ENCODE results near the gene MMP23B. TPM values are rescaled to one million over a fixed set of nuclear protein-coding genes. Genes with fewer than 3 reads are reported as not detected.
"Not testable (repeated sequence)": the region's sequence is repeated elsewhere in the genome, so short reads cannot be mapped to it uniquely, and the experiment has no call there.

MMP23B gene
- total RNA-seq, 4 donors from 2014 or later, result 10.0 to 97.3 (median 43.7) TPM

DNA sequence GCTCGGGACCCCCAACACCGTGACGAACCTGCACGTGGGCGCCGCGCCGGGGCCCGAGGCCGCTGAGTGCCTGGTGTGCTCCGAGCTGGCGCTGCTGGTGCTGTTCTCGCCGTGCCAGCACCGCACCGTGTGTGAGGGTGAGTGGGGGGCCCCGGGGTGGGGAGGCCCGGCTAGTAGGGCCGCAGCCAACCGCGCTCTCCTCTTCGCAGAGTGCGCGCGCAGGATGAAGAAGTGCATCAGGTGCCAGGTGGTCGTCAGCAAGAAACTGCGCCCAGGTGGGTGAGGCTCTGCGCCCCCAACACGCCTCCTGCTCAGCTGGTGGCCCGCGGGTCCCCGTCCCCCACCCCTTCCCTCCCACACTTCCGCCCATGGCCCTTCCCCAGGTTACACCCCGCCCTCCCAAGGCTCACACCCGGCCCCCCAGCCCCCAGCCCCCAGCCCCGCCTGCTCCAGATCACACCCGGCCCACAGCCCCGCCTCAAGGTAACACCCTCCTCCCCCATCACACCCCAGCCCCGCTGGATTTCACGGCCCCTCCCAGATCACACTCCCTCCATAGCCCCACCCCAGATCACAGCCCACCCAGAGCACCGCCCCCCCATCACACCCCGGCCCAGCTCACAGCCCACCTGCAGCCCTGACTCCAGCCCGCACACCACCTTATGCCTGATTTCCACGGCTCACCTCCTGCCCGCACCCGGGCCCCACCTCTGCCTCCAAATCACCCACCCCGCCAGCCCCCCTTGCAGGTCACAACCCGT, 2.4 kb upstream of the MMP23B start:
- H3K27me3 ChIP-seq, result peaks cover 0 to 15% of the 10 kb centered on the region in 2 donors
- no peaks in the 10 kb centered on the region for H3K36me3 ChIP-seq
- TF ChIP-seq, protein P1, sequence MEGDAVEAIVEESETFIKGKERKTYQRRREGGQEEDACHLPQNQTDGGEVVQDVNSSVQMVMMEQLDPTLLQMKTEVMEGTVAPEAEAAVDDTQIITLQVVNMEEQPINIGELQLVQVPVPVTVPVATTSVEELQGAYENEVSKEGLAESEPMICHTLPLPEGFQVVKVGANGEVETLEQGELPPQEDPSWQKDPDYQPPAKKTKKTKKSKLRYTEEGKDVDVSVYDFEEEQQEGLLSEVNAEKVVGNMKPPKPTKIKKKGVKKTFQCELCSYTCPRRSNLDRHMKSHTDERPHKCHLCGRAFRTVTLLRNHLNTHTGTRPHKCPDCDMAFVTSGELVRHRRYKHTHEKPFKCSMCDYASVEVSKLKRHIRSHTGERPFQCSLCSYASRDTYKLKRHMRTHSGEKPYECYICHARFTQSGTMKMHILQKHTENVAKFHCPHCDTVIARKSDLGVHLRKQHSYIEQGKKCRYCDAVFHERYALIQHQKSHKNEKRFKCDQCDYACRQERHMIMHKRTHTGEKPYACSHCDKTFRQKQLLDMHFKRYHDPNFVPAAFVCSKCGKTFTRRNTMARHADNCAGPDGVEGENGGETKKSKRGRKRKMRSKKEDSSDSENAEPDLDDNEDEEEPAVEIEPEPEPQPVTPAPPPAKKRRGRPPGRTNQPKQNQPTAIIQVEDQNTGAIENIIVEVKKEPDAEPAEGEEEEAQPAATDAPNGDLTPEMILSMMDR (IDR thresholded peaks at IDR 0.05), result no peak
- no peak for TF ChIP-seq POLR2A (IDR thresholded peaks at IDR 0.05)
- no peaks in the 10 kb centered on the region for H3K4me1 ChIP-seq
- no peak for DNase-seq
- intact Hi-C loops (cut with DNase I; ENCODE audit: low total_unique reads), result no loop called here
- H3K27ac ChIP-seq, result no peak overlapping the region
- no peaks in the 10 kb centered on the region for H3K9me3 ChIP-seq
- H3K4me3 ChIP-seq, result no peak overlapping the region

DNA sequence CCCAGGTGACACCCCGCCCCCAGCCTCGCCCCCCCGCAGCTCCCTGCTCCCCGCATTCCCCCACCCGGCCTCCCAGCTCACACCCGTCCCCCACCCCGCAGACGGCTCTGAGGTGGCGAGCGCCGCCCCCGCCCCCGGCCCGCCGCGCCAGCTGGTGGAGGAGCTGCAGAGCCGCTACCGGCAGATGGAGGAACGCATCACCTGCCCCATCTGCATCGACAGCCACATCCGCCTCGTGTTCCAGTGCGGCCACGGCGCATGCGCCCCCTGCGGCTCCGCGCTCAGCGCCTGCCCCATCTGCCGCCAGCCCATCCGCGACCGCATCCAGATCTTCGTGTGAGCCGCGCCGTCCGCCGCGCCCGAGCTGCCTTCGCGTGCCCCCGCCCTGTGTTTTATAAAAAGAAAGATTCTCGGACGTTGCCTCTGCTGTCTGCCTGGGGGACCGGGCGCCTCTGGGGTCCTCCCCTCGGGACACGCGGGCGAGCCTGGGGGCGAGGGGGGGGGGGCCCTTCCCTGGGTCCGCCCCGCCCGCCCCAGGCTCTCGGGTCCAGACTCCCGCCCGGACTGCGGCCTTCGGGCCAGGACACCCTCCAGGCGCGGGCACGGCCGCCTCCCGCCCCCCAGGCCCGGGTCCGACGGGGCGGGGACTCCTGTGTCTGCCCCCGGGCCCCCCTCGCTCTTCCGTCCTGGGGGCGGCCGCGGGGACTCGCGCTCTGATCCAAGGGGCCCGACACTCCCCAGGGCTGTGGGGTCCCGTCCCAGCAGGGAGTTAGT, 1.6 kb upstream of the MMP23B start:
- DNase-seq, result peak in 1 of 2 donors; percentile 77
- Histone ChIP-seq H3K4me3 (peak overlapping the region in 1 of 2 donors; percentile 14), H3K9me3 (no peaks in the 10 kb centered on the region), H3K27me3 (peaks cover 0 to 15% of the 10 kb centered on the region in 2 donors), H3K27ac (peak overlapping the region; percentile 68 to 72), H3K36me3 (no peaks in the 10 kb centered on the region), H3K4me1 (no peaks in the 10 kb centered on the region)
- TF ChIP-seq, protein P1 (IDR thresholded peaks at IDR 0.05), result no peak
- intact Hi-C loops (cut with DNase I; ENCODE audit: low total_unique reads), result no loop called here

DNA sequence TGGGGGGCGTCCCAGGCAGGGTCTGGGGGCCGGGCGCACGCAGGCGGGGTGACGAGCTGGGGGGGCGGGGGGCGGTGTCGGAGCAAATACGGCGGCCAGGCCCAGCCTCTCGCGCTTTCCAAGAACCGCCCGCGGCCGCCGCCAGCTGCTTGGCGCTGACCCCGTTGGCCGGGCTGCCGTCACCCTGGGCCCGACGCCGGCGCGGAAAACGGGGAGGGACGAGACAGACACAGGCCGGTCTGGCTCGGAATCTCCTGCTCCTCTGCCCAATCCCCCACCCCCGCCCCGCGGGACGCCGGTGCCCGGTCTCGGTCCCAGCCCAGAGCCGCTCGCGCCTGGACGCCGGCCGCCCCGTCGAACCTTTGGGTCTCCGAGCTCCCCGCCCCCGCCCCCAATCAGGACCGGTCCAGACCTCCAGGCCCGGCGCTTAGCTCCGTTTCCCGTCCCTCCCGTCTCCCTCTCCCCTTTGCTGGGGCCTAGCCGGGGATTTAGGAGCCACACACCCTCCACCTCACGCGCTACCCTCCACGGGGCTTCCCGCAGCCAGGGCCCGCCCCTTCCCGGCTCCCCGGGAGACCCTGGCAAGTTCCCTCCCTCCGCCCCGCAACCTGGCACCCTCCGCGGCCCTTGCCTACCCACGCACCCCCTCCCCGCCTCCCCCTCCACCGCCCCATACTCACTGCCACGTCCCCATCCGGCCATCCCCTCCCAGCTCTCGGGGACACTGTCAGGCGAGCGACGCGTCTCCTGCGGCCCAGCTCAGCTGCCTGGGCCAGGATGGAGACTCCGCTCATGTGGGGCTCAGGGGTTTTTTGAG, 800 bp upstream of the MMP23B start:
- intact Hi-C loops (cut with DNase I; ENCODE audit: low total_unique reads), result no loop called here
- TF ChIP-seq POLR2A (IDR thresholded peaks at IDR 0.05), result no peak
- TF ChIP-seq, protein P1 (IDR thresholded peaks at IDR 0.05), result no peak
- peak in 1 of 2 donors; percentile 85 for DNase-seq
- peak overlapping the region; percentile 68 to 72 for H3K27ac ChIP-seq
- no peaks in the 10 kb centered on the region for H3K4me1 ChIP-seq
- H3K4me3 ChIP-seq, result peak overlapping the region; percentile 14 to 21
- no peaks in the 10 kb centered on the region for H3K36me3 ChIP-seq
- no peaks in the 10 kb centered on the region for H3K9me3 ChIP-seq
- peaks cover 0 to 15% of the 10 kb centered on the region in 2 donors for H3K27me3 ChIP-seq

DNA sequence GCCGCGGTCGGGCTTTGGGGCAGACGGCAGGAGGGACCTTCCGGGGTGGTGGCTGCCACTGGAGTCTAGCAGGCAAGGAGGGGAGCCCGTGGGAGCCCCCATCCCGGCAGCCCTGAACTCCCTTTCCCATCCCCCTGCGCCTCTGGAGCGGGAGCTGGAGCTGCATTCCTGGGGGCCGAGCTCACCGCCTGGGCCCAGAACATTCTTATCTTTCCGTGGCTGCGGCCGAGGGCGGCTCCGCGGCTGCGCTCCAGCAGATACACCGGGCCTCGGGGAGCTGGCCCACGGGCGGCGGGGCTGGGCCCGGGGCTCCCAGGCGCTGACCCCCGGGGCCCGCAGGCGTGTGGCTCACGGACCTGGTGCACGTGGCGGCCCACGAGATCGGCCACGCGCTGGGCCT, 1.4 kb downstream of the MMP23B start:
- DNase-seq; H3K27ac ChIP-seq; H3K9me3 ChIP-seq; H3K36me3 ChIP-seq; intact Hi-C loops (cut with DNase I; ENCODE audit: low total_unique reads); H3K4me1 ChIP-seq; H3K4me3 ChIP-seq: not testable (repeated sequence)
- peaks cover 0 to 15% of the 10 kb centered on the region in 2 donors for H3K27me3 ChIP-seq

DNA sequence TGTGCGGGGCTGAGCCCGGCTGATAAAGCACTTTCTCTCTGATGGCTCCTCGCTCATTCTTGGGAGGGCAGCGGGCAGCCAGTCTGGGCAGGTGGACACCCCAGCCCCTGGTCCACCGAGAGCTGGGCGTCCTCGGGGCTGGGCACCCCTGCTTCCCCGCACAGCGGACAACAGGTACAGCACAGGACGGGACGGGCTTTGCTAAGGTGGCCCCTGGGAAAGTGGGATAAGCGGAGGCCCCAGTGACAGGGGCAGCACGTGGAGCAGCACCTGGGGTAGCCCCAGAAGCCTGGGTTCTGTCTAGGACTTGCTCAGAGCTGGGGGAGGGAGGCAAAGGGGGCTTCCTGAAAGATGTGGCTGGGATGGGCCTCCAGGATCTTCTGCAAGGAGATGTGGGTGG, 2.6 kb downstream of the MMP23B start:
- intact Hi-C loops (cut with DNase I; ENCODE audit: low total_unique reads); H3K27ac ChIP-seq; H3K4me1 ChIP-seq; H3K9me3 ChIP-seq; H3K4me3 ChIP-seq; H3K36me3 ChIP-seq: not testable (repeated sequence)
- H3K27me3 ChIP-seq, result peaks cover 0 to 15% of the 10 kb centered on the region in 2 donors
- DNase-seq, result peak in 1 of 2 donors; percentile 14

DNA sequence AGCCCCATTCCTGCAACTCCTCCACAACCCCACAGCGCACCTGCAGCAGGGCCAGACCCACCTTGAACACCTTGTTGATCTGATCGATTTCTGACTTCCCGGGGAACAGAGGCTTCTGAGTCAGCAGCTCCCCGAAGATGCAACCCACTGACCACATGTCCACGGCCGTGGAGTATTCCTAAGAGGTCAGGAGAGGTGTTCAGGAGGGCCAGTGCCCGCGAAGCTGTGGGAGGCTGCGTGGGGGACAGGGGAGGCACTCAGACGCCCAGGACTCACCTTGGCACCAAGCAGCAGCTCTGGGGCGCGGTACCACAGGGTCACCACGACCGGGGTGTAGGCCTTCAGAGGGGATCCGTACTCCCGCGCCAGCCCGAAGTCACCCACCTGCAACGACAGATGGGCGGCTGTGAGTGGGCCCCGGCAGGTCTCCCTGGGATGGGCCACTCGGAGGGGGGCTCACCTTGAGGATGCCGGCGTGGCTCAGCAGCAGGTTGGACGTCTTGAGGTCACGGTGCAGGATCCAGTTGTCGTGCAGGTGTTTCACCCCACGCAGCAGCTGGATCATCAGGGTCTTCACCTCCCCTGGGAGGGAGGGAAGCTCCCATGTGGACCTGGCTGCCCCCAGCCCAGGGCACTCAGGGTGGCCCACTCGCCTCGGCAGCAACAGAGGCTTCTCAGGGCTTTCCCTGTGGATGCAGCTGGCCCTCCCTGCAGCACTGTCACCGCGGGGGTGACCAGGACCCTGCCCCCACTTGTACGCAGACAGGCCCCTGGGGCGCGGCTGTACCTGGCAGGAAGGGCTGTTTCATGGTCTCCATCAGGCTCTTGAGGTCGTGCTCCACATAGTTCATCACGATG, 4.9 kb downstream of the MMP23B start:
- H3K4me3 ChIP-seq; H3K4me1 ChIP-seq; H3K27ac ChIP-seq; DNase-seq; H3K27me3 ChIP-seq; intact Hi-C loops (cut with DNase I; ENCODE audit: low total_unique reads); H3K36me3 ChIP-seq; H3K9me3 ChIP-seq: not testable (repeated sequence)

DNA sequence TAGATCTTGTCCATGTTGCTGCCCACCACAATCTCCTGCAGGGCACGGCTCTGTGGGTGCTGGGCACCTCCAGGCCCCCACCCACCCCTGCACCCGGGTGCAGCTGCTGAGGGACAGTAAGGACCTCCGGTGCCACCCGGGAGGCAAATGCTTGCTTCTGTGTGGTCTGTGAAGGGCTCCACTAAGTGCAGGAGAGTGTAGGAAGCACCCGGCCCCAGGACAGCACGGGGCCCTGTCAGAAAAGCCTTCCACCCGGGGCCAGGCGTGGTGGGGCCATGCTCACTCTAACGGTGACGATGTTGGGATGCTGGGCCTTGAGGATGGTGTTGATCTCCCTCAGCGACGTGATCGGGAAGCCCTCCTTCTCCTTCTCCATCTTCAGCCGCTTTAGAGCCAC, 5.5 kb downstream of the MMP23B start:
- H3K9me3 ChIP-seq; intact Hi-C loops (cut with DNase I; ENCODE audit: low total_unique reads); H3K27me3 ChIP-seq; H3K4me3 ChIP-seq; H3K27ac ChIP-seq; H3K4me1 ChIP-seq; H3K36me3 ChIP-seq: not testable (repeated sequence)
- DNase-seq, result peak in 1 of 2 donors; percentile 7

DNA sequence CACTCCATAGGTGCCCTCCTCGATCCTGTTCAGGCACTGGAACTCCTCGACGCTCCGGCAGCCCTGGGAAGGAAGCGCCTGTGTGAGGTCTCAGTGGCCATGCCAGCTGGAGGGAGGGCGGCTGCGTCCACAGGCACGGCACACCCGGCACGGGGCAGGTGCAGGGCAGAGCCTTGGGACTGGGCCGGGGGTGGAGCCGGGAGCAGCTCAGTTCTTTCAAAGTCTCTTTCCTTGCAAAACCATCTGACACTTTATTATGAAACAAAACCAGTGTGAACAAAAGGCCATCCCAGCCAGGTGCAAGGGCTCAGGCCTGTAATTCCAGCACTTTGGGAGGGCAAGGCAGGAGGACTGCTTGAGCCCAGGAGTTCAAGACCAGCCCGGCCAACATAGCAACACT, 6.6 kb downstream of the MMP23B start:
- H3K36me3 ChIP-seq; H3K9me3 ChIP-seq; intact Hi-C loops (cut with DNase I; ENCODE audit: low total_unique reads); H3K27me3 ChIP-seq; H3K27ac ChIP-seq; H3K4me1 ChIP-seq; H3K4me3 ChIP-seq: not testable (repeated sequence)
- DNase-seq, result peak in 1 of 2 donors; percentile 5

DNA sequence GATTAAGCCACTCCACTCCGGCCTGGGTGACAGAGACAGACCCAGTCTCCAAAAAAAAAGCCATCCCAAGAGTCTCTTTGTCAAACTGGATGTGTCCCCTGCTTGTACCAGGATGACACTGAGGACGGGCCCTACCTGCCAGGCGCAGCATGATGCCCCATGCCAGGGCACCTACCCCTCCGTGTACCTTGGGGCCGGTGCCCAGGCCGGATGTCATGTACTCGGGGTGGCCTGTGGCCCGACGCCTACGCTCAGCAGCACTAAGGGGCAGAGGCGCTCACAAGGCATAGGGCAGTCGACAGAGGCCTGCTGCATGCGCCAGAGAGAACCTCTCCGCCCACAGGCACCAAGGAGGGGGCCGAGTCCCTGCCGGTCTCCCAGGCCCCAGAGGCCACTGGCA, 7.4 kb downstream of the MMP23B start:
- DNase-seq, result peak; percentile 9 to 11
- H3K4me3 ChIP-seq; H3K27ac ChIP-seq; H3K27me3 ChIP-seq; H3K4me1 ChIP-seq; H3K36me3 ChIP-seq; H3K9me3 ChIP-seq; intact Hi-C loops (cut with DNase I; ENCODE audit: low total_unique reads): not testable (repeated sequence)

Data from uterus (tissue), 4 donors.